Measurements from ENCODE around the gene ST3GAL6.

Gene ST3GAL6

DNA sequence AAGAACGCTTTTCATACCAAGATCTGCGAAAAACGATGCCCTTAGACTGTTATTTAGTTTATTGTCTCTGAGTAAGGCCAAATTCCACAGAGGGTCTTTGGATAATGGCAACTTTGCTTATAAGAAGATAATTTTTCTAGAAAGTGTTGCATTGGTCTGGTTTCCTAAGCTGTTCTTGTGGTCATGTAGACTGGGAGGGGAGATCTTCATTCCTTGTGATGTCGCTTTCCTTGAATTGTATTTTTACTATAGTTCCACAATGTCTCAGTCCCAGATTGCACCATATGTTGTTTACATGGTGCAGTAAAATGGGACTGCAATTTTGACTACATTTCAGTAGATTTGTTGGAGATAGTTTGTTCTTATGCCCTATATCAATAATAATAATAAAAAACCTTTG lies 28.8 kb upstream of the ST3GAL6 start:
- H3K27ac ChIP-seq (replicated peaks) = no peak overlapping the region
- H3K27me3 ChIP-seq (ENCODE audit: insufficient read depth, poor library complexity, severe bottlenecking) = no peaks in the 10 kb centered on the region
- TF ChIP-seq GABPA (IDR thresholded peaks at IDR 0.05; ENCODE audit: low read depth) (no peak), SPI1 (IDR thresholded peaks at IDR 0.05; ENCODE audit: borderline replicate concordance, low read depth) (no peak), POLR2AphosphoS5 (IDR thresholded peaks at IDR 0.05; ENCODE audit: low read depth) (no peak)
- TF ChIP-seq, protein P1, sequence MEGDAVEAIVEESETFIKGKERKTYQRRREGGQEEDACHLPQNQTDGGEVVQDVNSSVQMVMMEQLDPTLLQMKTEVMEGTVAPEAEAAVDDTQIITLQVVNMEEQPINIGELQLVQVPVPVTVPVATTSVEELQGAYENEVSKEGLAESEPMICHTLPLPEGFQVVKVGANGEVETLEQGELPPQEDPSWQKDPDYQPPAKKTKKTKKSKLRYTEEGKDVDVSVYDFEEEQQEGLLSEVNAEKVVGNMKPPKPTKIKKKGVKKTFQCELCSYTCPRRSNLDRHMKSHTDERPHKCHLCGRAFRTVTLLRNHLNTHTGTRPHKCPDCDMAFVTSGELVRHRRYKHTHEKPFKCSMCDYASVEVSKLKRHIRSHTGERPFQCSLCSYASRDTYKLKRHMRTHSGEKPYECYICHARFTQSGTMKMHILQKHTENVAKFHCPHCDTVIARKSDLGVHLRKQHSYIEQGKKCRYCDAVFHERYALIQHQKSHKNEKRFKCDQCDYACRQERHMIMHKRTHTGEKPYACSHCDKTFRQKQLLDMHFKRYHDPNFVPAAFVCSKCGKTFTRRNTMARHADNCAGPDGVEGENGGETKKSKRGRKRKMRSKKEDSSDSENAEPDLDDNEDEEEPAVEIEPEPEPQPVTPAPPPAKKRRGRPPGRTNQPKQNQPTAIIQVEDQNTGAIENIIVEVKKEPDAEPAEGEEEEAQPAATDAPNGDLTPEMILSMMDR (IDR thresholded peaks at IDR 0.05; ENCODE audit: insufficient read depth, low read length) = no peak
- TF ChIP-seq, protein P2, sequence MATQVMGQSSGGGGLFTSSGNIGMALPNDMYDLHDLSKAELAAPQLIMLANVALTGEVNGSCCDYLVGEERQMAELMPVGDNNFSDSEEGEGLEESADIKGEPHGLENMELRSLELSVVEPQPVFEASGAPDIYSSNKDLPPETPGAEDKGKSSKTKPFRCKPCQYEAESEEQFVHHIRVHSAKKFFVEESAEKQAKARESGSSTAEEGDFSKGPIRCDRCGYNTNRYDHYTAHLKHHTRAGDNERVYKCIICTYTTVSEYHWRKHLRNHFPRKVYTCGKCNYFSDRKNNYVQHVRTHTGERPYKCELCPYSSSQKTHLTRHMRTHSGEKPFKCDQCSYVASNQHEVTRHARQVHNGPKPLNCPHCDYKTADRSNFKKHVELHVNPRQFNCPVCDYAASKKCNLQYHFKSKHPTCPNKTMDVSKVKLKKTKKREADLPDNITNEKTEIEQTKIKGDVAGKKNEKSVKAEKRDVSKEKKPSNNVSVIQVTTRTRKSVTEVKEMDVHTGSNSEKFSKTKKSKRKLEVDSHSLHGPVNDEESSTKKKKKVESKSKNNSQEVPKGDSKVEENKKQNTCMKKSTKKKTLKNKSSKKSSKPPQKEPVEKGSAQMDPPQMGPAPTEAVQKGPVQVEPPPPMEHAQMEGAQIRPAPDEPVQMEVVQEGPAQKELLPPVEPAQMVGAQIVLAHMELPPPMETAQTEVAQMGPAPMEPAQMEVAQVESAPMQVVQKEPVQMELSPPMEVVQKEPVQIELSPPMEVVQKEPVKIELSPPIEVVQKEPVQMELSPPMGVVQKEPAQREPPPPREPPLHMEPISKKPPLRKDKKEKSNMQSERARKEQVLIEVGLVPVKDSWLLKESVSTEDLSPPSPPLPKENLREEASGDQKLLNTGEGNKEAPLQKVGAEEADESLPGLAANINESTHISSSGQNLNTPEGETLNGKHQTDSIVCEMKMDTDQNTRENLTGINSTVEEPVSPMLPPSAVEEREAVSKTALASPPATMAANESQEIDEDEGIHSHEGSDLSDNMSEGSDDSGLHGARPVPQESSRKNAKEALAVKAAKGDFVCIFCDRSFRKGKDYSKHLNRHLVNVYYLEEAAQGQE (IDR thresholded peaks at IDR 0.05; ENCODE audit: insufficient replicate concordance, low read depth) = no peak
- no peak for DNase-seq (ENCODE audit: low read depth in 1 of 2, low spot score in 1 of 2)
- no peak overlapping the region for H3K4me3 ChIP-seq (replicated peaks; ENCODE audit: insufficient read depth, low read length)

DNA sequence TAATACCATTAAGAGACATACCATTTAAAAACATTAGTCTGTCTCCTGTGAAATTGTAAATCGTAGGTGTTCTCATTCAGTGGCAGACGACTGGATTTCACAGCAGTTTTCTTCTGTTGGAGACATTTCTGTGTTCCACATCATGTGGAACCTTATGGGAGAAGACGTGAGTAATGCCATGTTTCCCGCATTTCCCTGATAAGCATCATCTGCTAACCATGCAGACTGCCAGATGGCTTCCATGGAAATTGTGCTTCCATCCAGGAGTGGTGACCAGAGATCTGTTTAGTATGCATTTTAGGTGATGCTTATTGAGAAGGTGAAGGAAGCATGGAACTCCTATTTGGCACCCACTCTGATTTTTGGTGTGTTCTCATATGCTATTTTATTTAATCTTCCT lies 28.4 kb upstream of the ST3GAL6 start:
- Histone ChIP-seq H3K27me3 (ENCODE audit: insufficient read depth, poor library complexity, severe bottlenecking) (no peaks in the 10 kb centered on the region), H3K4me3 (replicated peaks; ENCODE audit: insufficient read depth, low read length) (no peak overlapping the region), H3K27ac (replicated peaks) (no peak overlapping the region)
- TF ChIP-seq GABPA (IDR thresholded peaks at IDR 0.05; ENCODE audit: low read depth) = no peak
- TF ChIP-seq POLR2AphosphoS5 (IDR thresholded peaks at IDR 0.05; ENCODE audit: low read depth) = no peak
- no peak for TF ChIP-seq SPI1 (IDR thresholded peaks at IDR 0.05; ENCODE audit: borderline replicate concordance, low read depth)
- TF ChIP-seq, protein P1 (IDR thresholded peaks at IDR 0.05; ENCODE audit: insufficient read depth, low read length) = no peak
- TF ChIP-seq, protein P2 (IDR thresholded peaks at IDR 0.05; ENCODE audit: insufficient replicate concordance, low read depth) = no peak
- DNase-seq (ENCODE audit: low read depth in 1 of 2, low spot score in 1 of 2) = no peak

DNA sequence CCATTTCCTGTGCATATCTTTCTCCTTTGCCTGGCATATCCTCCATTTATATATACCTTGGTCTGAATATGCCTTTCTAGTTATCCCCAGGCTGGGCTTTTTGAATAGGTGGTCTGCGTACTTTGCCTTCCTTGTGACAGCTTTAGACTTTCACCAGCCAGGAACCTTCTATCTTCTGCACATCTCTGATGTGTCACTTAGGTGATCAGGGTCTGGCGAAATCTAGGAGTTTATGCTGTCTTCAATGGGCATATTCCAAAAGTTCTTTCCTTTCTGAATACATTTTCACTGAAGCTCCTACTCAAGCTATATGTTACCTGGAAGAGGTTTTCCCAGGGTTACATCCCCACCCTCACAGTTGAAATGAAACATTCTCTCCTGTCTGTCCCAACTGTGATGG lies 27.8 kb upstream of the ST3GAL6 start:
- no peak overlapping the region for H3K4me3 ChIP-seq (replicated peaks; ENCODE audit: insufficient read depth, low read length)
- DNase-seq (ENCODE audit: low read depth in 1 of 2, low spot score in 1 of 2) = no peak
- H3K27me3 ChIP-seq (ENCODE audit: insufficient read depth, poor library complexity, severe bottlenecking) = no peaks in the 10 kb centered on the region
- H3K27ac ChIP-seq (replicated peaks) = no peak overlapping the region
- TF ChIP-seq POLR2AphosphoS5 (IDR thresholded peaks at IDR 0.05; ENCODE audit: low read depth) (no peak), SPI1 (IDR thresholded peaks at IDR 0.05; ENCODE audit: borderline replicate concordance, low read depth) (no peak), GABPA (IDR thresholded peaks at IDR 0.05; ENCODE audit: low read depth) (no peak)
- TF ChIP-seq, protein P2 (IDR thresholded peaks at IDR 0.05; ENCODE audit: insufficient replicate concordance, low read depth) = no peak
- TF ChIP-seq, protein P1 (IDR thresholded peaks at IDR 0.05; ENCODE audit: insufficient read depth, low read length) = no peak

Data from HL-60 (cell line).